Activated T-cell treated with anti-CD3 and anti-CD28 coated beads, Interleukin-2, amount 50 U/mL, for 72 hours (primary cell): Measurements from ENCODE around the gene ERP27. TPM values are rescaled to one million over a fixed set of nuclear protein-coding genes. Genes with fewer than 3 reads are reported as not detected.
A peak's percentile ranks its signal among the peaks of the same experiment; 100 is the strongest.

Experiments used
- ATAC-seq, 2 donors: fragments of 150-1000 bp; cut with Tn5 transposase; replicated peaks in 1 of 2; 2 replicates each; pipeline ENCODE4 v1.10.0; 2021; ENCODE audit warnings: moderate library complexity in 2 of 2, mild to moderate bottlenecking in 1 of 2
- DNase-seq, 2 donors: peaks; one replicate each; pipeline ENCODE4 v3.0.0; 2021 to 2022; ENCODE audit warnings: mixed read lengths in 1 of 2
- H3K27ac Mint-ChIP-seq: one replicate; pipeline ENCODE4 v1.8.0; 2022; ENCODE audit warnings: mild to moderate bottlenecking, moderate library complexity, mixed read lengths
- H3K27me3 Mint-ChIP-seq: one replicate; pipeline ENCODE4 v1.8.0; 2022; ENCODE audit warnings: low read depth, mixed read lengths
- H3K36me3 Mint-ChIP-seq, 2 donors: one replicate each; pipeline ENCODE4 v1.8.0; 2022; ENCODE audit warnings: mixed read lengths in 2 of 2, mild to moderate bottlenecking in 1 of 2; ENCODE audit not compliant: insufficient read depth in 2 of 2
- H3K4me1 Mint-ChIP-seq: one replicate; pipeline ENCODE4 v1.8.0; 2022; ENCODE audit warnings: low read depth, mixed read lengths
- H3K4me3 Mint-ChIP-seq, 2 donors: one replicate each; pipeline ENCODE4 v1.8.0; 2022; ENCODE audit warnings: mild to moderate bottlenecking in 2 of 2, mixed read lengths in 2 of 2, moderate library complexity in 2 of 2
- H3K9me3 Mint-ChIP-seq, 2 donors: one replicate each; pipeline ENCODE4 v1.8.0; 2022; ENCODE audit warnings: mixed read lengths in 2 of 2
- total RNA-seq, 2 donors: library from RNA; stranded (reverse); gene quantifications; one replicate each; pipeline ENCODE4 v1.2.3, GENCODE V29; 2022

ERP27 gene
- total RNA-seq, 2 donors from 2014 or later, result 3.8 to 4.0 TPM

DNA sequence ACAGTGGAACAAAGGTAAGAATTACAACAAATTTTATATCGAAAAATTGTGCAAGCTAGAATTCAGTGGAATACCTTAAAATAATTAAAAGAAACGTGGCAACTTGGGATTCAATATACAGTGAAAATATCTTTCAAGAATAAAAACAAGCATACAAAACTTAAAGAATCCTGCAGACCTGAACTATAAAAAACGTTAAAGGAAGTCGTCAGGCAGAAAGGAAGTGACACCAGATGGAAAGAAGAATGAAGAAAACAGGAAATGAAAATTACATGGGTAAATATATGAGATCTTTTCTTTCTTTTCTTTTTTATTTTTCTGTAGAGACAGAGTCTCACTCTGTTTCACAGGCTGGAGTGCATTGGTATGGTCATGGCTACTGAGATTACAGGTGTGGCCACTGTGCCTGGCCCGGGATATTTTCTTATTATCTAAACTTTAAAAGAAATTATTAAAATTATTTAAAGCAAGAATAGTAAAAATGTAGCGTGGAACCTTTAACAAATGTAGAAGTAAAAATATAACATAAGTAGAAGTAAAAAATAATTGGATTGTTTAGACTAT lies 57.4 kb downstream of the ERP27 start:
- peaks cover 9% of the 10 kb centered on the region for H3K27me3 Mint-ChIP-seq
- peak overlapping the region; percentile 83 for H3K27ac Mint-ChIP-seq
- H3K4me1 Mint-ChIP-seq, result peaks cover 24% of the 10 kb centered on the region
- no peaks in the 10 kb centered on the region for H3K36me3 Mint-ChIP-seq
- H3K9me3 Mint-ChIP-seq, result peaks cover 3 to 5% of the 10 kb centered on the region in 2 donors
- DNase-seq, result no peak
- H3K4me3 Mint-ChIP-seq, result peak overlapping the region in 1 of 2 donors; percentile 45
- no peak for ATAC-seq

DNA sequence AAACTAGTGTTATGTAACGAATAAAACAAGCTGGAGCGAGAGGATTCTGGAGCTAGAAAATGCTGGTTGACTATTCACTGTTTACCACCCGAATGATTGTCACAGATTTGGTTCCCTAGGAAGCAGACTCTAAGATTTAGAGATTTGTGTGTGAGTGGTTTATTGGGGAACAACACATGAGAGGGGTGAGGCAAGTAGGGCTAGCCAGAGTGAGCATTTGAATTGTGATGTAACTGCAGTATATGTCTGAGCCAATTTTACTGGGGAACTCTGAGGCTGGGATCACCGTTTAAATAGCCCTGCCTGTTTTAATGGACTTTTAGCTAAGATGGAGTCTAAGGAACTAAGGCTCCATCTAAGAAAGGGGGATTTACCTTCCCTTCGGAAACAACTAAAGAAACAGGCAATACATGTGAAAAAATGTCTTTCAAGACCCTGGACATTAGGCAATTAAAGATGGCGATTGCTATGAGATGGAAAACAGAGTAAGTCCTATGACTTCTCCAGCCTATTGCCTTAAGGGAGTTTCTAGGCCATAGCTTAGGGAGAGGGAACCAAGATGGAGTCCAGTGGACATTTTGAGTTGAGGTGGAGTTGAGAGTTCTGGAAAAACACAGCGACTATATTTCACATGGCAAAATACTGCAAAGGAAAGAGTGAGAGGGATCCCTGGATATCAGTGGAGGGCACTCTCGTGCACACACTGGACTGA lies 59.0 kb downstream of the ERP27 start:
- ATAC-seq, result no peak
- H3K9me3 Mint-ChIP-seq, result peaks cover 3 to 5% of the 10 kb centered on the region in 2 donors
- no peak overlapping the region for H3K4me3 Mint-ChIP-seq
- H3K36me3 Mint-ChIP-seq, result no peaks in the 10 kb centered on the region
- H3K27me3 Mint-ChIP-seq, result no peaks in the 10 kb centered on the region
- H3K4me1 Mint-ChIP-seq, result peaks cover 11% of the 10 kb centered on the region
- DNase-seq, result no peak
- H3K27ac Mint-ChIP-seq, result no peak overlapping the region

DNA sequence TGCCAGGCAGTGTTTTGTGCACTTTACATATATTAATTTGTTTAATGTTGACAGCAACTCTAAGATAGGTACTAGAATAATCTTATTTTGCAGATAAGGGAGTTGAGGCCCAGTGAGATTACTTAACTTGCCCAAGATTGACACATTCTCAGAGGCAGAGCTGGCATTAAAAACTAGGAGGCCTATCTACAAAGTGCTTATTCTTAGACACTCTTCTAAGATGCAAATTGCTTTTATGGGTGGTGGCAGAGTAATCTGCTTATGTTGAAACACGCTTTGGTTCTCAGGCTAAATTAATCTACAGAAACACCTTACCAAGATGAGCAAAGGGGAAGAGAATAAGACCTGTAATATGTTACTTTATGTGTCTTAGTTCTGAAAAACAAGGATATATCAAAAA lies 59.8 kb downstream of the ERP27 start:
- ATAC-seq (no peak), DNase-seq (no peak)
- H3K36me3 Mint-ChIP-seq, result no peaks in the 10 kb centered on the region
- no peaks in the 10 kb centered on the region for H3K27me3 Mint-ChIP-seq
- no peak overlapping the region for H3K27ac Mint-ChIP-seq
- no peak overlapping the region for H3K4me3 Mint-ChIP-seq
- H3K4me1 Mint-ChIP-seq, result peaks cover 7% of the 10 kb centered on the region
- peaks cover 3 to 5% of the 10 kb centered on the region in 2 donors for H3K9me3 Mint-ChIP-seq

DNA sequence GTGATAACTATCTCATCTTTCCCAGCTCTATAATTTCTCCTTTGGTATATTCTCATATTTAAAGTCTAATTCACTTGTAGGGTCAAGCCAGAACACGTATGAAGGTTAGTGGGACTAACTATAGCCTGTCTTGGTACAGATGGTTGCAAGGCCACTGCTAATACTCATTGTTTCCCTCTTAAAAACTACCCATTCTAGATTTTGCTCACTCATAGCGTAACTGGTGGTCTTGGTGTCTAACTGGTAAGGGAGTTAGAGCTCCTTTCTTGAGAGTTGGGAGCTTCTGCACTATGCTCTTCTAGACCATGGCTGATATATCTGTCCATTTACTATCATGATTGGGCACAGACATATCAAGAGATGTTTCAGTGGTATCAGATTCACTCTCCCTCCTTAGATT lies 61.5 kb downstream of the ERP27 start:
- peak in 1 of 2 donors; percentile 26 for ATAC-seq
- no peak overlapping the region for H3K27ac Mint-ChIP-seq
- DNase-seq, result no peak
- no peaks in the 10 kb centered on the region for H3K27me3 Mint-ChIP-seq
- H3K4me3 Mint-ChIP-seq, result no peak overlapping the region
- H3K36me3 Mint-ChIP-seq, result no peaks in the 10 kb centered on the region
- peaks cover 7% of the 10 kb centered on the region for H3K4me1 Mint-ChIP-seq
- H3K9me3 Mint-ChIP-seq, result peaks cover 3 to 5% of the 10 kb centered on the region in 2 donors

DNA sequence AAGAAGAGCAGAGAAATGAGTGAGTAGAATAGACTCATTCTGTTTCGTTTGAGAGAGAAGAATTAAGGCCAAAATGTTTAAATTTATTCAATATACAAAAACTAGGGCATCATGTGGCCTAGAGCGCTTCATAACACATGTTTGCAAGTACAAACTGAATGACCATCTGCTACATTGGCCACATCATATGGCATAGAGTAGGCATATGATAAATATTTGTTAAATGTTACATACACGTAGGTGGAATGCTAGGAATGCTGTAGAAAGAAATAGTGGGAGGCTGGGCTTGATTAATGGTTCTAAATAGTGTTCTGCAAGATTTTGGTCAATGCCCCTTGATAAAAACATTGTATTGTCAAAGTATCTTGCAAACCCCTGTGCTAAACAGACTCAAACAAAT lies 63.5 kb downstream of the ERP27 start:
- Mint-ChIP-seq H3K27me3 (no peaks in the 10 kb centered on the region), H3K9me3 (peaks cover 3 to 4% of the 10 kb centered on the region in 2 donors), H3K36me3 (no peaks in the 10 kb centered on the region), H3K27ac (no peak overlapping the region), H3K4me3 (no peak overlapping the region), H3K4me1 (no peaks in the 10 kb centered on the region)
- ATAC-seq, result no peak
- no peak for DNase-seq

DNA sequence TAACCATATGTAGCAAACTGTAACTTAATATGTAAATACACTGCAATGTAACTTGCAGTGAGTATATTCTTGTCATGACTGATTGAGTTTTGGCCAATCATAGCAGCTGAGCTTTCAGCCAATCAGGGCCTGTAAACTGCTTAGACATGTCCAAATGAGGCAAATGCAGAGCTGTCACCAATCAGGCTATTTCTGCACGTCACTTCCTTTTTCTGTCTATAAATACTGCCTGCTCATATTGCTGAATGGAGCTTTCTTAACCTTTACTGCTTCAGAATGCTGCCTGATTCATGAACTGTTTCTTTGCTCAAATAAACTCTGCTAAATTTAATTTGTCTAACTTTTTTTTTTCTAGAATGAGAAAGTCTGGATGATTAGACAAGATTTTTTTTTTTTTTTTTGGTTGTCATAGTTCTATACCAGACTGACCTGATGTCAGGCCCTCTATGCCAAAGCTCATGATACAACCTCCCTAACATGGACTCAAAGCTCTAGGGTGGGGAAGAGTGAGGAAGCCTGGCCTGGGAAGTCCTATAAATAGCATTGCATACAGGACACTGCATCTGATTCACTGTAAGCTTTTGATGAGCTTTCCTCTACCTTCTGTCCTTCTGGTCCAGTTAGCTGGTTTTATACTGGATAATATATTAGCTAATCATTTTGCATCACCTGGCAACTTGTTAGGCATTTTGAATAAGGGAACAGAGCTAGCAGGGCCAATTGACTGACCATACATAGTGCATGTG lies 64.7 kb downstream of the ERP27 start:
- ATAC-seq (no peak), DNase-seq (no peak)
- H3K27ac Mint-ChIP-seq, result no peak overlapping the region
- H3K4me3 Mint-ChIP-seq, result no peak overlapping the region
- no peaks in the 10 kb centered on the region for H3K27me3 Mint-ChIP-seq
- H3K36me3 Mint-ChIP-seq, result no peaks in the 10 kb centered on the region
- H3K4me1 Mint-ChIP-seq, result no peaks in the 10 kb centered on the region
- no peaks in the 10 kb centered on the region for H3K9me3 Mint-ChIP-seq

DNA sequence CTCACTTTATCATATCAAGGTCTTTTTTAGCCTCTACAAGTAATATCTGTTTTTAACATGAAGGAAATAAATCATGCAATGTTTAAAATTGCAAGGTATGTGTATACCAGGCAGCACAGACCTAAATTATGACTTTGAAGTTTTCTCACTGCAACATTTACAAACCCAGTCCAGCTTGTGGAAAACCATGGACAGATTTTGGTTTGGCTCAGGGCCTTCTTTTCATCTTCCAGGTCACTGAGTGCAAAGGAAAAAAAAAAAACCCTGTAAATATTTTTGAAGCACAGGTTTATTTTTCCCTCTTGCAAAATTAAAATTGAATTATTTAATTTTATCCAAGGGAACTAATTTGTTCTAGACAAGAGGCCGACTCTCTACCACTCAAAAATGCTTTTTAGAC lies 66.5 kb downstream of the ERP27 start:
- Mint-ChIP-seq H3K9me3 (peaks cover 0 to 5% of the 10 kb centered on the region in 2 donors), H3K36me3 (peaks cover 6 to 7% of the 10 kb centered on the region in 2 donors), H3K27me3 (no peaks in the 10 kb centered on the region), H3K27ac (no peak overlapping the region), H3K4me1 (no peaks in the 10 kb centered on the region), H3K4me3 (no peak overlapping the region)
- ATAC-seq (no peak), DNase-seq (no peak)

DNA sequence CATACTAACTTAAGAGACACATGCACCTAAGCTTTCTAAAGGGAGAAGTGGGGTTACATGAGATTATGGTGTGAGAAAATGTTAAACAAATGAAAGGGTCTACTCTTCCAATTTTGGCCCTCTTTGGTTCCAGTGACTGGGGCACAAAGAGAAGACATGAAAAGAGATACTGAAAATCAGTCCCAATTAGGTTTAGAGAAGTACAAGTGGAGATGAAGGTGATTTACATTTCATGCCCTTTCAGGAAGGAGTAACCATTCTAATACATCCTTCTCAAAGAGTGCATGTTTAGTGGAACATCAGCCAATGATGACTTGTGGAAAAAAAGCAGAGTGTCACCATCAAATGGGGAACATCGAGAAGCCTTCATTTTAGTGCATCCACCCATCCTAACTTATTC lies 67.1 kb downstream of the ERP27 start:
- DNase-seq (no peak), ATAC-seq (no peak)
- Mint-ChIP-seq H3K36me3 (peaks cover 6 to 7% of the 10 kb centered on the region in 2 donors), H3K4me1 (no peaks in the 10 kb centered on the region), H3K4me3 (no peak overlapping the region), H3K27ac (no peak overlapping the region), H3K9me3 (peaks cover 0 to 5% of the 10 kb centered on the region in 2 donors), H3K27me3 (no peaks in the 10 kb centered on the region)

DNA sequence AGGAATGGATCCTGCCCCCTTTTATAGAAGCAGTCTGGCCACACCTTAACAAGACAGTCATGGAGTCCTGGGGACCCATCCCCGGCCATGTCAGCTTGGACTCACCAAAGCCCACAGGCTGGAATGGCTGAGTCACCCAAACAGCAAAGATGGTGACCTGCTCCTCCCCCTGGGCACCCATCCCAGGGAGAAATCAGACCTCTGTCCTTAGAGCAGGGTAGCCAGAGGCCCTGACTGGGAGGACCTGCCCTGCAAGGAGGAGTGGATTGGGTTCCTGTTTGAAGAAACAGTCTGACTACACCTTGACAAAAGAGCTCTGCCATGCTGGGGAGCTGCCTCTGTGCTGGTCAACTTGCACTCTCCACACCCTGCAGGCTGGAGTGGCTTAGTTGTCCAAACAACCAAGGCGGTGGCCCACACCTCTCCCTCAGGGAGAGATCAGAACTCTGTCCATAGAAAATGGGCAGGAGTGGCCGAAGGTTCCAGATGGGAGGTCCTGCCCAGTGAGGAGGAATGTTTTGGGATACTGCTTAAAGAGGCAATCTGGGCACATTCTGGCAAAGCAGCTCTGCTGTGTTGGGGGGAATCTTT lies 69.3 kb downstream of the ERP27 start:
- no peak overlapping the region for H3K4me3 Mint-ChIP-seq
- no peaks in the 10 kb centered on the region for H3K27me3 Mint-ChIP-seq
- H3K36me3 Mint-ChIP-seq, result peaks cover 9 to 10% of the 10 kb centered on the region in 2 donors
- ATAC-seq (no peak), DNase-seq (no peak)
- no peaks in the 10 kb centered on the region for H3K4me1 Mint-ChIP-seq
- H3K9me3 Mint-ChIP-seq, result peaks cover 5% of the 10 kb centered on the region in 2 donors
- no peak overlapping the region for H3K27ac Mint-ChIP-seq

Other genes with a start within 250 kb of the ERP27 start
- not detected for gene GUCY2C, start 241.9 kb downstream of the ERP27 start, total RNA-seq
- gene WBP11, start 135.1 kb downstream of the ERP27 start, total RNA-seq, result 100 to 1,000 TPM; 104 to 111 TPM
- 1 to 10 TPM; 2.4 to 5.1 TPM for gene C12orf60, start 134.9 kb downstream of the ERP27 start, total RNA-seq
- not detected for gene SMCO3, start 124.4 kb downstream of the ERP27 start, total RNA-seq
- gene ART4, start 95.0 kb downstream of the ERP27 start, total RNA-seq, result not detected
- under 1 TPM in 1 of 2 donors, not detected in 1; 0.67 TPM for gene MGP, start 52.7 kb downstream of the ERP27 start, total RNA-seq
- 100 to 1,000 TPM; 402 to 450 TPM for gene ARHGDIB, start 23.1 kb upstream of the ERP27 start, total RNA-seq
- not detected for gene PDE6H, start 34.5 kb upstream of the ERP27 start, total RNA-seq